Measurements from ENCODE around the gene RTCA.
"Not testable (repeated sequence)": the region's sequence is repeated elsewhere in the genome, so short reads cannot be mapped to it uniquely, and the experiment has no call there.

GRCh38 chr1:100326325-100326670 lies 60.3 kb downstream of the RTCA start:
- TF ChIP-seq CTCF (IDR thresholded peaks at IDR 0.05; ENCODE audit: low read depth, low read length, missing input control); RAD21 (IDR thresholded peaks at IDR 0.05); JUND (IDR thresholded peaks at IDR 0.05); EGR1 (IDR thresholded peaks at IDR 0.05; ENCODE audit: low read depth in 2 of 2); ZBTB33 (IDR thresholded peaks at IDR 0.05); YY1 (IDR thresholded peaks at IDR 0.05); ATF3 (IDR thresholded peaks at IDR 0.05); REST (IDR thresholded peaks at IDR 0.05): not testable (repeated sequence)
